GM23338 (cell line): ENCODE measurements around the gene ATP10B. TPM values are rescaled to one million over a fixed set of nuclear protein-coding genes. Genes with fewer than 3 reads are reported as not detected.

Experiments
- ATAC-seq: fragments of 200-7000 bp; cut with Tn5 transposase; 3 replicates; pipeline ENCODE4 v1.9.1; 2020
- DNase-seq: peaks from one replicate; pipeline ENCODE4 v3.0.0-alpha.2; 2015; ENCODE audit warnings: low spot score
- H2AFZ ChIP-seq: fragments of 200-600 bp; sonication (generic); 2 replicates; pipeline ENCODE4 v1.8.0; 2016; ENCODE audit warnings: antibody characterized with exemption, mild to moderate bottlenecking, moderate library complexity
- H3F3A ChIP-seq: fragments of 200-600 bp; sonication (generic); replicated peaks from 2 replicates; pipeline ENCODE4 v1.8.0; 2017; ENCODE audit warnings: antibody characterized with exemption, mixed run types, low read depth
- H3K27ac ChIP-seq: fragments of 200-600 bp; sonication (generic); 2 replicates; pipeline ENCODE4 v1.6.1; 2016; ENCODE audit warnings: low read depth
- H3K27me3 ChIP-seq: fragments of 200-600 bp; sonication (generic); 2 replicates; pipeline ENCODE4 v1.8.0; 2016; ENCODE audit warnings: mild to moderate bottlenecking, mixed run types, moderate library complexity; ENCODE audit not compliant: insufficient read depth
- H3K36me3 ChIP-seq: fragments of 200-600 bp; sonication (generic); 2 replicates; pipeline ENCODE4 v1.8.0; 2016; ENCODE audit warnings: mild to moderate bottlenecking; ENCODE audit not compliant: insufficient read depth
- H3K4me1 ChIP-seq: fragments of 200-600 bp; sonication (generic); 2 replicates; pipeline ENCODE4 v1.8.0; 2016; ENCODE audit warnings: mild to moderate bottlenecking, moderate library complexity; ENCODE audit not compliant: insufficient read depth
- H3K4me2 ChIP-seq: fragments of 200-600 bp; sonication (generic); 2 replicates; pipeline ENCODE4 v1.7.1; 2017; ENCODE audit warnings: mixed run types
- H3K4me3 ChIP-seq: fragments of 200-600 bp; sonication (generic); 2 replicates; pipeline ENCODE4 v1.6.1; 2016; ENCODE audit warnings: mixed run types
- H3K79me2 ChIP-seq: fragments of 200-600 bp; sonication (generic); replicated peaks from 2 replicates; pipeline ENCODE4 v1.8.0; 2017; ENCODE audit warnings: mild to moderate bottlenecking; ENCODE audit not compliant: insufficient read depth
- H3K9me2 ChIP-seq: fragments of 200-600 bp; sonication (generic); 2 replicates; pipeline ENCODE4 v1.8.0; 2017; ENCODE audit not compliant: insufficient read depth
- H4K20me1 ChIP-seq: fragments of 200-600 bp; sonication (generic); replicated peaks from 2 replicates; pipeline ENCODE4 v1.8.0; 2017; ENCODE audit warnings: mild to moderate bottlenecking; ENCODE audit not compliant: insufficient read depth
- H3K27ac Mint-ChIP-seq: 2 replicates; pipeline ENCODE4 v1.8.0; 2020; ENCODE audit warnings: inconsistent platforms, mild to moderate bottlenecking, moderate library complexity, mixed read lengths
- H3K27me3 Mint-ChIP-seq: 3 replicates; pipeline ENCODE4 v1.8.0; 2022; ENCODE audit warnings: low read depth, mild to moderate bottlenecking, moderate library complexity, mixed read lengths, inconsistent platforms; ENCODE audit not compliant: insufficient read depth, poor library complexity
- H3K36me3 Mint-ChIP-seq: 3 replicates; pipeline ENCODE4 v1.8.0; 2021; ENCODE audit warnings: low read depth, mild to moderate bottlenecking, inconsistent platforms, moderate library complexity, mixed read lengths
- H3K4me1 Mint-ChIP-seq: 3 replicates; pipeline ENCODE4 v1.8.0; 2020; ENCODE audit warnings: mild to moderate bottlenecking, inconsistent platforms, mixed read lengths
- H3K4me3 Mint-ChIP-seq: 3 replicates; pipeline ENCODE4 v1.8.0; 2021; ENCODE audit warnings: moderate library complexity, mild to moderate bottlenecking, inconsistent platforms, mixed read lengths
- H3K9me3 Mint-ChIP-seq: 3 replicates; pipeline ENCODE4 v1.8.0; 2020; ENCODE audit warnings: moderate library complexity, mild to moderate bottlenecking, inconsistent platforms, mixed read lengths
- CREB1 ChIP-seq: fragments of 250-450 bp; sonication (Bioruptor Pico); IDR thresholded peaks from 2 replicates; pipeline ENCODE4 v1.5.0; 2020; ENCODE audit warnings: low read depth, mild to moderate bottlenecking, moderate library complexity
- EZH2 ChIP-seq: fragments of 200-600 bp; sonication (generic); IDR thresholded peaks from one replicate; pipeline ENCODE4 v1.8.0; 2017; ENCODE audit warnings: antibody characterized with exemption, mild to moderate bottlenecking, low read depth; ENCODE audit not compliant: unreplicated experiment
- JUNB ChIP-seq: IDR thresholded peaks from one replicate; pipeline ENCODE4 v1.6.1; 2016; ENCODE audit warnings: antibody characterized with exemption; ENCODE audit not compliant: unreplicated experiment
- NANOG ChIP-seq: IDR thresholded peaks from 2 replicates; pipeline ENCODE4 v1.6.1; 2016; ENCODE audit warnings: antibody characterized with exemption, borderline replicate concordance
- POLR2AphosphoS5 ChIP-seq: IDR thresholded peaks from 2 replicates; pipeline ENCODE4 v1.6.1; 2016; ENCODE audit warnings: antibody characterized with exemption, low read depth
- REST ChIP-seq: IDR thresholded peaks from one replicate; pipeline ENCODE4 v1.6.1; 2018; ENCODE audit warnings: antibody characterized with exemption; ENCODE audit not compliant: unreplicated experiment
- STAT1 ChIP-seq: IDR thresholded peaks from one replicate; pipeline ENCODE4 v1.6.1; 2016; ENCODE audit warnings: antibody characterized with exemption; ENCODE audit not compliant: unreplicated experiment
- ZNF114 ChIP-seq: fragments of 250-450 bp; sonication (Bioruptor Pico); IDR thresholded peaks from 2 replicates; pipeline ENCODE4 v1.5.0; 2020; ENCODE audit warnings: mild to moderate bottlenecking, moderate library complexity
- ZNF331 ChIP-seq: fragments of 250-450 bp; sonication (Bioruptor Pico); IDR thresholded peaks from 2 replicates; pipeline ENCODE4 v1.5.0; 2020; ENCODE audit warnings: low read depth, mild to moderate bottlenecking, moderate library complexity
- polyA plus RNA-seq: library from polyadenylated mRNA; unstranded; fragments of >200 nt; fragmentation: Nextera tagmentation; extraction: Ambion mirVana; gene quantifications from 2 replicates; pipeline ENCODE4 v1.2.1, GENCODE V29; 2016
- total RNA-seq: library from RNA; depleted of rRNA; stranded (reverse); fragments of >200 nt; shearing (Covaris generic); gene quantifications from 2 replicates; pipeline ENCODE4 v1.2.3, GENCODE V29; 2014
- TF ChIP-seq, protein P1 (sequence below): IDR thresholded peaks from 2 replicates; pipeline ENCODE4 v1.6.1; 2016; ENCODE audit warnings: antibody characterized with exemption
- TF ChIP-seq, protein P2 (sequence below), 2 experiments: fragments of 200-600 bp in 1 of 2; sonication (generic) in 1 of 2; conservative IDR thresholded peaks; 2 replicates each; pipeline versions ENCODE4 v1.5.1 to v1.6.1; 2016 to 2017; ENCODE audit warnings: antibody characterized with exemption in 2 of 2, low read depth in 2 of 2, mild to moderate bottlenecking in 2 of 2, moderate library complexity in 1 of 2

The ATP10B gene
- total and polyA plus RNA-seq, 2 experiments from 2014 or later, result 0.11 to 0.14 TPM

GRCh38 chr5:160602744-160603143 lies 249.3 kb downstream of the ATP10B start (continued):
- TF ChIP-seq ZNF114 (CRISPR knock-in tag), result no peak
- TF ChIP-seq EZH2, result no peak
- no peak for TF ChIP-seq CREB1 (CRISPR knock-in tag)

- no peaks in the 10 kb centered on the region for H3K4me1 Mint-ChIP-seq
- no peaks in the 10 kb centered on the region for H3K9me2 ChIP-seq
- DNase-seq, result no peak
- ATAC-seq, result no peak
- H2AFZ ChIP-seq, result no peak overlapping the region
- H3K27me3 ChIP-seq, result no peaks in the 10 kb centered on the region
- H3K36me3 Mint-ChIP-seq, result no peaks in the 10 kb centered on the region
- H3K4me2 ChIP-seq, result no peak overlapping the region
- no peaks in the 10 kb centered on the region for H3K9me3 Mint-ChIP-seq
- no peak overlapping the region for H3K27ac ChIP-seq
- TF ChIP-seq ZNF331, result no peak
- no peak for TF ChIP-seq CREB1 (CRISPR knock-in tag)
- TF ChIP-seq NANOG, result no peak
- TF ChIP-seq ZNF114 (CRISPR knock-in tag), result no peak
- no peaks in the 10 kb centered on the region for H3K79me2 ChIP-seq
- H3F3A ChIP-seq, result no peaks in the 10 kb centered on the region
- H3K36me3 ChIP-seq, result no peaks in the 10 kb centered on the region
- no peak overlapping the region for H3K4me3 ChIP-seq
- no peaks in the 10 kb centered on the region for H3K4me1 ChIP-seq
- peaks cover 1% of the 10 kb centered on the region for H3K27me3 Mint-ChIP-seq
- H3K27ac Mint-ChIP-seq, result no peak overlapping the region
- H4K20me1 ChIP-seq, result no peaks in the 10 kb centered on the region
- no peak overlapping the region for H3K4me3 Mint-ChIP-seq
Measured at GRCh38 chr5:160601046-160601445, 251.0 kb downstream of the ATP10B start.

GRCh38 chr5:160573318-160573717 lies 278.7 kb downstream of the ATP10B start:
- no peaks in the 10 kb centered on the region for H3K27me3 Mint-ChIP-seq
- Histone ChIP-seq H3K4me3 (no peak overlapping the region), H3K4me1 (no peaks in the 10 kb centered on the region), H3K4me2 (no peak overlapping the region), H4K20me1 (no peaks in the 10 kb centered on the region), H3K79me2 (no peaks in the 10 kb centered on the region), H3K36me3 (no peaks in the 10 kb centered on the region), H3K9me2 (no peaks in the 10 kb centered on the region), H2AFZ (no peak overlapping the region), H3K27me3 (no peaks in the 10 kb centered on the region), H3F3A (no peaks in the 10 kb centered on the region), H3K27ac (no peak overlapping the region)
- no peak for ATAC-seq
- no peak for TF ChIP-seq STAT1
- no peak for TF ChIP-seq NANOG
- no peak for TF ChIP-seq ZNF331
- no peak for TF ChIP-seq ZNF114 (CRISPR knock-in tag)
- no peak overlapping the region for H3K4me3 Mint-ChIP-seq
- no peaks in the 10 kb centered on the region for H3K9me3 Mint-ChIP-seq
- H3K27ac Mint-ChIP-seq, result no peak overlapping the region
- no peaks in the 10 kb centered on the region for H3K36me3 Mint-ChIP-seq
- H3K4me1 Mint-ChIP-seq, result no peaks in the 10 kb centered on the region
- no peak for DNase-seq

DNA sequence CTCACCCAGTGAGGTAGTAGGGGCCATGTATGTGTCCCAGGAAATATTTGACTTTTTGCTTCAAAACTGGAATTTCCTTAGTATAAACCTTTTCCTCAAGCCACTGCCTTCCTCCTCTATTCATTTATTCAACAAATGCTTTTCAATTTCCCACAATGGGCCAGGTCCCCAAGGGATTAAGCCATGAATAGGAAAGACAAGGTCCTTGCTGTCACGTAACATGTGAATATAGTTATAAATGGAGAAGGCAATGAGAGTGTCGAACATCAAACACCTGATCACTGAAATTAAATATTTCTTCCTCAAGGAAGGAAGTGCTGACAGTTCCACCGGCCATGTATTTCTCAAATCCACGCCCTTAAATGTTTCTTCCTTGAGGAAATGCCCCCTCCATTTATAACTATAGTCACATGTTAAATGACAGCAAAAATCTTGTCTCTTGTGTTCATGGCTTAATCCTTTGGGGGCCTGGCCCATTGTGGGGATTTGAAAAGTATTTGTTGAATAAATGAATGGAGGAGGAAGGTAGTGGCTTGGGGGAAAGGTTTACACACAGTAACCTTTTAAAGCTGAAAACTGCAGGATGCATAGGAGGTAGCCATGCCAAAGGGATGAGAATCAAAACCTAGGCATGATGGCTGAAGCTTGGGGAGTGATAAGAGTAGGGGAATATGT lies 284.8 kb downstream of the ATP10B start:
- ATAC-seq, result no peak
- Histone ChIP-seq H3K79me2 (no peaks in the 10 kb centered on the region), H3K27ac (no peak overlapping the region), H3K4me2 (no peak overlapping the region), H3K4me3 (no peak overlapping the region), H3K27me3 (no peaks in the 10 kb centered on the region), H3F3A (no peaks in the 10 kb centered on the region), H4K20me1 (no peaks in the 10 kb centered on the region), H2AFZ (no peak overlapping the region), H3K36me3 (no peaks in the 10 kb centered on the region), H3K9me2 (no peaks in the 10 kb centered on the region; the same call in 1 of the 2 replicates), H3K4me1 (no peaks in the 10 kb centered on the region)
- Mint-ChIP-seq H3K27me3 (no peaks in the 10 kb centered on the region), H3K36me3 (no peaks in the 10 kb centered on the region), H3K9me3 (no peaks in the 10 kb centered on the region), H3K27ac (no peak overlapping the region), H3K4me3 (no peak overlapping the region), H3K4me1 (no peaks in the 10 kb centered on the region)
- no peak for DNase-seq
- no peak for TF ChIP-seq REST
- TF ChIP-seq NANOG, result no peak
- TF ChIP-seq POLR2AphosphoS5, result no peak
- TF ChIP-seq EZH2, result no peak
- TF ChIP-seq ZNF331, result no peak
- TF ChIP-seq ZNF114 (CRISPR knock-in tag), result no peak
- TF ChIP-seq JUNB, result no peak
- TF ChIP-seq, protein P1, sequence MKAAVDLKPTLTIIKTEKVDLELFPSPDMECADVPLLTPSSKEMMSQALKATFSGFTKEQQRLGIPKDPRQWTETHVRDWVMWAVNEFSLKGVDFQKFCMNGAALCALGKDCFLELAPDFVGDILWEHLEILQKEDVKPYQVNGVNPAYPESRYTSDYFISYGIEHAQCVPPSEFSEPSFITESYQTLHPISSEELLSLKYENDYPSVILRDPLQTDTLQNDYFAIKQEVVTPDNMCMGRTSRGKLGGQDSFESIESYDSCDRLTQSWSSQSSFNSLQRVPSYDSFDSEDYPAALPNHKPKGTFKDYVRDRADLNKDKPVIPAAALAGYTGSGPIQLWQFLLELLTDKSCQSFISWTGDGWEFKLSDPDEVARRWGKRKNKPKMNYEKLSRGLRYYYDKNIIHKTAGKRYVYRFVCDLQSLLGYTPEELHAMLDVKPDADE, result no peak
- TF ChIP-seq, protein P2, sequence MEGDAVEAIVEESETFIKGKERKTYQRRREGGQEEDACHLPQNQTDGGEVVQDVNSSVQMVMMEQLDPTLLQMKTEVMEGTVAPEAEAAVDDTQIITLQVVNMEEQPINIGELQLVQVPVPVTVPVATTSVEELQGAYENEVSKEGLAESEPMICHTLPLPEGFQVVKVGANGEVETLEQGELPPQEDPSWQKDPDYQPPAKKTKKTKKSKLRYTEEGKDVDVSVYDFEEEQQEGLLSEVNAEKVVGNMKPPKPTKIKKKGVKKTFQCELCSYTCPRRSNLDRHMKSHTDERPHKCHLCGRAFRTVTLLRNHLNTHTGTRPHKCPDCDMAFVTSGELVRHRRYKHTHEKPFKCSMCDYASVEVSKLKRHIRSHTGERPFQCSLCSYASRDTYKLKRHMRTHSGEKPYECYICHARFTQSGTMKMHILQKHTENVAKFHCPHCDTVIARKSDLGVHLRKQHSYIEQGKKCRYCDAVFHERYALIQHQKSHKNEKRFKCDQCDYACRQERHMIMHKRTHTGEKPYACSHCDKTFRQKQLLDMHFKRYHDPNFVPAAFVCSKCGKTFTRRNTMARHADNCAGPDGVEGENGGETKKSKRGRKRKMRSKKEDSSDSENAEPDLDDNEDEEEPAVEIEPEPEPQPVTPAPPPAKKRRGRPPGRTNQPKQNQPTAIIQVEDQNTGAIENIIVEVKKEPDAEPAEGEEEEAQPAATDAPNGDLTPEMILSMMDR (conservative IDR thresholded peaks at IDR 0.05; ENCODE audit: low read depth in 2 of 2), result no peak
